Brain microvascular endothelial cell (primary cell): ENCODE results near the gene XRCC4.

ENCODE experiments used
- DNase-seq: peaks from one replicate; pipeline ENCODE4 v3.0.0-alpha.2; 2020
- H3K27ac ChIP-seq: fragments of 250-450 bp; sonication (Bioruptor Pico); 2 replicates; pipeline ENCODE4 v1.5.1; 2020; ENCODE audit warnings: mild to moderate bottlenecking, moderate library complexity
- H3K27me3 ChIP-seq: fragments of 250-450 bp; sonication (Bioruptor Pico); replicated peaks from 2 replicates; pipeline ENCODE4 v1.5.1; 2020; ENCODE audit warnings: mild to moderate bottlenecking
- H3K36me3 ChIP-seq: fragments of 250-450 bp; sonication (Bioruptor Pico); replicated peaks from 2 replicates; pipeline ENCODE4 v1.5.1; 2020; ENCODE audit warnings: mild to moderate bottlenecking
- H3K4me3 ChIP-seq: 2 replicates; pipeline ENCODE4 v1.5.1; 2011; ENCODE audit warnings: low read depth, mild to moderate bottlenecking, control low read depth, low read length, moderate library complexity
- CTCF ChIP-seq: IDR thresholded peaks from 2 replicates; pipeline ENCODE4 v1.5.1; 2011; ENCODE audit warnings: low read depth, mild to moderate bottlenecking, moderate library complexity, low read length, control low read depth, inconsistent platforms; ENCODE audit errors: missing control alignments
- in situ Hi-C: cut with HindIII; loops from 2 replicates; pipeline ENCODE4 v1.10.0; 2017; ENCODE audit warnings: low sequenced_read_pairs, low pct_ligation_motif_present

XRCC4 gene

GRCh38 chr5:83107692-83108420 is 30.5 kb downstream of the XRCC4 start:
- in situ Hi-C loops, result no loop called here
- H3K27ac ChIP-seq, result no peak overlapping the region
- no peak for DNase-seq
- no peak overlapping the region for H3K4me3 ChIP-seq
- TF ChIP-seq CTCF, result no peak
- H3K27me3 ChIP-seq, result no peaks in the 10 kb centered on the region
- no peaks in the 10 kb centered on the region for H3K36me3 ChIP-seq

- no peak for DNase-seq
- in situ Hi-C loops, result no loop called here
- no peaks in the 10 kb centered on the region for H3K27me3 ChIP-seq
- no peak for TF ChIP-seq CTCF
- no peaks in the 10 kb centered on the region for H3K36me3 ChIP-seq
- no peak overlapping the region for H3K4me3 ChIP-seq
- no peak overlapping the region for H3K27ac ChIP-seq
Measured at GRCh38 chr5:83109380-83109779, 32.0 kb downstream of the XRCC4 start.

- no peaks in the 10 kb centered on the region for H3K27me3 ChIP-seq
- in situ Hi-C loops, result no loop called here
- H3K27ac ChIP-seq, result no peak overlapping the region
- H3K36me3 ChIP-seq, result no peaks in the 10 kb centered on the region
- DNase-seq, result no peak
- TF ChIP-seq CTCF, result no peak
- no peak overlapping the region for H3K4me3 ChIP-seq
Measured at GRCh38 chr5:83115816-83116215, 38.5 kb downstream of the XRCC4 start.

- TF ChIP-seq CTCF, result no peak
- no peaks in the 10 kb centered on the region for H3K27me3 ChIP-seq
Measured at GRCh38 chr5:83118471-83118870, 41.1 kb downstream of the XRCC4 start.

GRCh38 chr5:83118976-83119375 is 41.6 kb downstream of the XRCC4 start:
- no peaks in the 10 kb centered on the region for H3K36me3 ChIP-seq
- H3K27me3 ChIP-seq, result no peaks in the 10 kb centered on the region
- no peak for TF ChIP-seq CTCF
- in situ Hi-C loops, result no loop called here
- no peak for DNase-seq
- H3K4me3 ChIP-seq, result no peak overlapping the region
- no peak overlapping the region for H3K27ac ChIP-seq

More at GRCh38 chr5:83118471-83118870, 41.1 kb downstream of the XRCC4 start:
- DNase-seq, result no peak
- Histone ChIP-seq H3K36me3 (no peaks in the 10 kb centered on the region), H3K4me3 (no peak overlapping the region), H3K27ac (no peak overlapping the region)
- in situ Hi-C loops, result no loop called here

- no peak overlapping the region for H3K27ac ChIP-seq
- no peaks in the 10 kb centered on the region for H3K27me3 ChIP-seq
- H3K36me3 ChIP-seq, result no peaks in the 10 kb centered on the region
- no peak overlapping the region for H3K4me3 ChIP-seq
- in situ Hi-C loops, result no loop called here
- DNase-seq, result no peak
- TF ChIP-seq CTCF, result no peak
Measured at GRCh38 chr5:83124593-83124992, 47.2 kb downstream of the XRCC4 start.
